HG03103 (cell line): Measurements from ENCODE around the gene SAMD8.

Experiments used
- ATAC-seq: cut with Tn5 transposase; IDR thresholded peaks from one replicate; pipeline ENCODE4 v1.9.1; 2021; ENCODE audit warnings: low read depth; ENCODE audit not compliant: unreplicated experiment

The SAMD8 gene

DNA sequence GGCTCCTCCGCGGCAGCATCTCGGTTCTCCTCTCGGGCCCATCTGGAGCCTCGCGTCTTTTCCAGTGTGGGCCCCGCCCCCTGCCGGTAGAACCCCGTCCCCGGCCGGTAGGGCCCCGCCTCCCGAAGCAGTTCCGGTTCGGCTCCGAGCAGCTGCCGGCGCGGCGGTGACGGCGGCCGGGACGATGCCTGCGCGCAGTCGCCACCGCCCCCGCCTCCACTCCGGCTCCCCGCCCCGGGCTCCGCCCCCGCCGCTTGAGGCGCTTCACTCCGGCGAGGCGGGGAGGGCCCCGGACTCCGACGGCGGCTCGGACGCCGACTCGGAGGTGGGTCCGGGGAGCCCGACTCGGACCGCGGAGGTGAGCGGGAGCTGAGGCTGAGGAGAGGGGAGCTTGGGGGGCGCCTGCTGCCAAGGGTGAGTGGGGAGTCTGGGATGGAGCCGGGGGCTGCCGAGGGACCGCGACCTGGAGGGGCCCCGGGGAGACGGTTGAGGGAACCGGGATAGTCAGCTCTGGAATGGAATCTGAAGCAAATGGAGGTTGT is at the start of gene SAMD8:
Gene SAMD8, plus strand, starts transcription at position 292 of the 542 bp plus-strand sequence. CDS start 38,873 bp downstream, outside the sequence.
- no peak for ATAC-seq

DNA sequence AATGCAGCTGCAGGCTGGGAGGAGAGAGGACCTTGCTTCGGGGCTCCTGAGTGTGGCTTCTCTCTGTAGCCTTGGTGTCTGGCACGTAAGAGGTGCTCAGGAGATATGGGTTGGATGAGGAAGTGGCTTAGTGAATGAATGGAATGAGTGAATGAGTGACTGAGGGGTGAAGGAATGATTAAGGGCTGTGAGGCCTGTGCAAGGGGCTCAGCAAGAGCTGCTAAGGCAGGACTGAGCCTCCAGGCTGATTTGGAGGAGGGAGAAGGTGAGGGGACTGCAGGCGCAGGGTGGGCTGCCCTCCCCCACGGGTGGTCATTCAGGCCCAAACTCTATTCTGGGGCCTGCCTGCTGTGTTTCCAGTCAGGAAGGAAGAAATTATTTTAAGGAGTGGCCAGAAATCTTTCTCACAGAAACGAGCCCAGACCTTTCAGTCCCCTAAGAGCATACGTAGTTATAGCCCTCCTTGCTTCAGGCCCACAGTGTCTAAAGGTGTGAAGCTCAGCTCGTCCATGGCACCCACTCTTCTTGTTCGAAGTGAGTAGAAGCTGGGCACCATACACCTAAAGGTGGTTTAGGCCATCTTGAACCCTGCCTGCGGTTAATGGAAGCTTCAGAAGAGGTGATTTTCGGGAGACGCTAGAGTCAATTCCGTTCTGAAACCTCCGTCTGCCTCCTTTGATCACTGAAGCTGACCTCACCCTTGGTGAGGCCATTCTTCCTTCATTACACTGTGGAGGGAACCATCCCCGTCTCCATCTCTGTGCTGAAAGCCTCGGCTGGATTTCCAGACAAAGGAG is 49.5 kb upstream of the SAMD8 start:
- ATAC-seq = no peak

DNA sequence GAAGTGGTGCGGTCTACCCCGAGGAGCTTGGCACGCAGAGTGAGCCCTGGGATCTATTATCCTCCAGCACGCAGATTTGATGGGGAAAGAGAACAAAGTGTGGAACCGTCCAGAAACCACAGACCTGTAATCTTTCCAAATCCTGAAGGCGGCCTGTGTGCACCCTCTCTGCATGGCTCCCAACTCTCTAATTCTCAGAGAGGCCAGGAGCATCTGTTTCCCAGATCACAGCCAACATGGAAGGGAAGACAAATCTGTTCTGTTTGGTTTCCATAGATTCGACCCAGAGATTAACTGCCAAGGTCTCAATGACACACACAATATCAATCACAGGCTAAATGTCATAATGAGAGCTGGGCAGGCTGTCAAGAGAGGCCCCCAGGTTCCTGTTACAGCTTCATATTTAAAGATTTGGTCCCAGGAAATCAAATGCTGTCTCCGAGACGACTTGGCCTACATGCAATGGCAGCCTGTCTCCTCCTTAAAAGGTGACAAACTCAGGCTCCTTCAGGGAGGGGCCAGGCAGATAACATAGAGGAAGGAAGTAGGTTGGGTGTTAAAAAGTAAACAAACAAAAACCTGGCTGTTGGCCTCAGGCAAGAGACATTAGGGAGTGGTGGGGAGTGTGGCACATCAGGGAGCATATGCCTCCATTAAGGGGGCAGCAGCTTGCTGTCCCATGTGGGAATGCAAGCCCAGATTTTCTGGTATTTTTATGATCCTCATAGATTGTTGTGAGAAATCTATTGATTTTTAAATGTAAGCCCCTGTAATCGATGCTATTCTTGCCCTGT is 48.8 kb upstream of the SAMD8 start:
- ATAC-seq = no peak

DNA sequence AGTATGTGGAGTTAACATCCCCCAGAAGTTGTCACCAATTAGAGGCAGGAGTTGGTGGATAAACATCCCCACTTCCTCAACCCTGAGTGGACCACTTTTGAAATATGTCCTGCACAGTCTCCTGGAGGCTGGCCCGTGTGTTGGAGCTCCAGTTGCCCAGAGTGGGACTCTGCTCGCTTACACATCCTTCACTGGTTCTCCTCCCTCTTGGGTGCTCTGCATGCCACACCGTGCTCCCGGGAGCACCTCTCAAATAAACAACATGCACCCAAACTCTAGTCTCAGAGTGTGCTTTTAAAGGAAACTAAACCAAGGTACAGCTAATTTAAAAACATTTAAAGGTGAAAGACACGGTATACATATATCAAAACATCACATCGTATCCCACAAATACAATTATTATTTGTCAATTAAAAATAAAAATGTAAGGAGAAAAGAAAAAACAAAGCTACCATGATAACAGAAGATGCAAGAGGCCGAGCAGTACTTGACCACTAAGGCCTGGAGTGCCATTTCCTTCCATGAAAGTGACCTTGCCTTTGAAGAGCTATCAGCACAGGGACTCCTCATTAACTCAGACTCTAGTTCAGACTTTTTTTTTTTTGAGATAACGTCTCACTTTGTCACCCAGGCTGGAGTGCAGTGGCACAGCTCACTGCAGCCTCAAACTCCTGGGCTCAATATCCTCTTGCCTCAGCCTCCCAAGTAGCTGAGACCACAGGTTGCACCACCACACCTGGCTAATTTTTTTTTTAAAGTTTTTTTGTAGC is 47.8 kb upstream of the SAMD8 start:
- ATAC-seq = no peak

DNA sequence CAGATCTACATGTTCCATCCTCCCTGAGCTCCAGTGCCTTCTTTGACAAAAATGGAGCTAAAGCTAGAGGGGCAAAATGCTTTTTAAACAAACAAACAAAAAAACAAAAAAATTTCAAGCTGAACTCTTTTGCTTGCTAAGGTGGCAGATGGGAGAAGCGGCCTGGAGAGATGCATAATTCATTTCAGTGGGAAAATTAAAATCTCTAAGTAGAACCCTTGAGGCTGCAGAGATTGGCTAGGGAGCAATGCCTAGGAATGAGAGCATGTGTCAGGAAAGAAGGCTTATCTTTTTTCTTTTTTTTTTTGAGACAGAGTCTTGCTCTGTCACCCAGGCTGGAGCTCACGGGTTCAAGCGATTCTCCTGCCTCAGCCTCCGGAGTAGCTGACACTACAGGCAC is 46.4 kb upstream of the SAMD8 start:
- ATAC-seq = no peak

DNA sequence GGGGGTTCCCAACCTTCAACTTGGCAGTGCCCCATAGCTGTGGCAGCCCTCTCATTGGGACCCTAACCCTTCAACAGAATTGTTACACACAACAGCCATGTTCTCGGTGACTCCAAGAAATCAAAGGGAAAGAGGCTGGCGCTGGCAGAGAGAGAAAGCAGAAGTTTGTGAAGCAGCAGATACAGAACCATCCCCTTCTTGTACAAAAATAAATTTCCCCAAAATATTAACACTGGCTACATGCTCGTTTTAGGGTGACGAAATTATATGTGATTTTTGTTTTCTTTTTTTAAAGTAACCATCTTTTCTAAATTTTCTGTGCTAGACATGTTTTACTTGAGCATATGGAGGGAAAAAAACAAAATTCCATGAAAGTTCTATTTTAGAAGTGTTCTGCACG is 45.2 kb upstream of the SAMD8 start:
- ATAC-seq = no peak

DNA sequence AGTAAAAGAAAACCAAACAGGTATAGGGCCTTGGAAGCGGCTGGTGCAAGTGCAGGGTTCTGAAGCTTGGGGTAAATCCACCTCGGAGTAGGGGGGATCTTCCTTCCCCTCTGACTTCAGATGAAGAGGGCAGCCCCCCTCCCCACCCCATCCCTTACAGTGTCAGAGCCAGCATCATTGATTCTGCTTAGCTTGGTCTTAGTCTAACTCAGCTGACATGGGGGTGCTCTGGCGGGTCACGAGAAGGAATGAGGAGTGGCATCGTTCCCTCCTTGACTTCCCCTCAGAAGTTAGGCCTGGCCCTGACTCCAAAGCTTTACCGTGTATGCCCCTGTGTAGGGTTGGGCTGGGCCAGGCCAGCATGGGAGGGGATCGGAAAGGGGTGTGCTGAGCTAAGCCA is 44.2 kb upstream of the SAMD8 start:
- no peak for ATAC-seq

DNA sequence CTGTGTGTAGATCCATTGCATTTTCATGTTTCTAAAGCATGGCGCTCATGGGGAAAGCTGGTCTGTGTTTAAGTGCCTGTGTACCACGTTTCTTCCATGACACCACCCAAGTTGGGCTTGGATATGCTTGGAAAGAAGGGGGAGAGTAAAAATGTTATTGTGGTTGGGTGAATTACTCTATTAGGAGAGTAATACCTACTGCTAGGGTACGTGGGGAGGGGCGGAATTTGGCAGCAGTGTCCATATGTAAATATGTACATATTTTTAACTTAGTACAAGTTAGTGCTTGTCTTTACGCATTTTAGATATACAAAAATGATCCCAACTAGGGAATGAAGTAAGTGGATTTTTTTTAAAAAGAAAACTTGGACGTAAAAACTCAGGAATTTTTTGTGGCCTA is 42.9 kb upstream of the SAMD8 start:
- no peak for ATAC-seq

DNA sequence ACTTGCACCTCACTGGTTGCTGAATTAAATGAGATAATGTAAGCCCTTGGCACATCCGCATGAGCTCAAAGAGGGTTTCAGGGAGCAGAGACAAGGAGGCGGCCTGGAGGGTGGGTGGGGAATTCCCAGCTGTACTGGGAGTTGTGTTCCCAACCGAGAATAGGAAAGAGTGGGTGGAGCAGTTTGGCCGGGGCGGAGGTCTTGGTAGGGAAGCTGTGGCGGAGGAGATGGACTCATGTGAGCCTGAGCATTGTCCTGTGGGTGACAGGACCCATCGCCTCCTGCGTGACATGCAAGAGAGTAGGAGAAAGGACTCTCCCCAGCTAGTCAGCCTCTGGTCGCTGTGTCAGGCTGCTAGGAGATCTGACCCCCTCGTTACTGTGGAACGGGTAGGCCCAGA is 41.0 kb upstream of the SAMD8 start:
- no peak for ATAC-seq

DNA sequence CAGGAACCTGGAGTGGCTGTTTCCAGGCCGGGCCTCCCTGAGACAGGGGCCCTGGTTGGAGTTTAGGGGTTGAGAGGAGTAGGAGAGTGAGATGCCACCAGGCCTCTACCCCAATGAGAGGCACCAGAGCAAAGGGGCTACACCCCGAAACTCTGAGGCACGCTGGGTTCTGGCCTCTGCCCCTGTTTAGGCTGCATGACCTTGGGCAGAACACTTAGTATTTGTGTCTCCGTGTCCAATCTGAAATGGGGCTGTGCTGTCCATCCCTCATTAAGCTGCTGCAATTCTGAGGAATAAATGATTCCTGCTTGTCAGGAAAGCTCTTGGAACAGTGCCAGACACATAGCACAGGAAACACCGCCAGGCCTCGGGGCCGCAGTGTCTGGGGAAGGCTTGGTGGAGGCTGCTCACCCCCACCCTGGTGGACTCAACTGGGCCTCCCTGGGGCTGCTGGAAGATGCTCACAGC is 40.5 kb upstream of the SAMD8 start:
- ATAC-seq = no peak

DNA sequence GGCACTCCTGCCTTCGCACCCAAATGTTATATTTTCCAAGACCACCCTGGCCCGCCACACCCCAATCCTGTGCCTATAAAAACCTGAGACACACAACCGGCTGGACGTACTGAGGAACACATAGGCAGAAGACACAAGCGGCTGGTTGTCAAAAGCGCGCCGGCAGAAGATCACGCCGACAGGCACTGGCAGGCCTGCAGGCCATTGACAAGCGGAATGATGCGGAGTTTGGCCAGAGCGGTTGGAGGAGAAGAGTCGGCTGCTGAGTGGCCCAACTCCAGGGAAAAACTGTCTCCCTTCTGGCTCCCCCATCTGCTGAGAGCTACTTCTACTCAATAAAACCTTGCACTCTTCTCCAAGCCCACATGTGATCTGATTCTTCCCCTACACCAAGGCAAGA is 39.7 kb upstream of the SAMD8 start:
- ATAC-seq = no peak

DNA sequence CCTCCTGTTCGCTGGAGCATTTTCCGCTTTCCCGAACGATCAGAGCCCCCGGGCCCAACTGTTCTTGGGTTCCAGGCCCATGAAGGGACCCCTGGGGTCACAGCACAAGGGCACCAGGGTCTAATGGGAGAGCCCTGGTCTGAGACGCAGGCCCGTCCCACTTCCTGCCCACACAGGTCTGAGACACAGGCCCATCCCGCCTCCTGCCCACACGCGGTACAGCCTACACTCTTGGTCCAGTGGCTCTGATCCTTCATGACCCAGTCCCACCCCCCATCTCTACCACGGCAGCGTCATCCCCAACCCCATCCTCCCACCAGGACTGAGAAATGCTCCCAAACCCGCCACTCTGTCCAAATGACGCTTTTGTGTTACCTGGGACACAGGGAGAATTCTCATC is 38.7 kb upstream of the SAMD8 start:
- no peak for ATAC-seq

DNA sequence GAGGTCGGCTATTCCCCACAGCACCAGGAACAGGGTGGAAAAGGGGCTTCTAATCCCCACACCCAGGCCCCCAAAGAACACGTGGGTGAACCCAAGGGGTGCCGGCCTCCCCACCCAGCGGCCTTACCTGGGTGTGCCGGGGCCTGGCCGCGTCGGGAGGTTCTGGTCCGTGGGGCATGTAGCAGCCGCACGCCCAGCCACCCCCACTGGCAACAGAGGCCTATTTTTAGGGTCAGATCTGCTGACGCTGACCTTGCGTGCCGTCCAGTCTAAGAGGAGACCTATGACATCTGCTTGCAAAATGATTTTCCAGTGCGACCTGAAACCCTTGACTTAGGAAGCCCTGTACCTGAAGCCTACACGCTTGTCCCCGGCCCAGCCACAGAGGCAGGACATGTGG is 38.0 kb upstream of the SAMD8 start:
- no peak for ATAC-seq

DNA sequence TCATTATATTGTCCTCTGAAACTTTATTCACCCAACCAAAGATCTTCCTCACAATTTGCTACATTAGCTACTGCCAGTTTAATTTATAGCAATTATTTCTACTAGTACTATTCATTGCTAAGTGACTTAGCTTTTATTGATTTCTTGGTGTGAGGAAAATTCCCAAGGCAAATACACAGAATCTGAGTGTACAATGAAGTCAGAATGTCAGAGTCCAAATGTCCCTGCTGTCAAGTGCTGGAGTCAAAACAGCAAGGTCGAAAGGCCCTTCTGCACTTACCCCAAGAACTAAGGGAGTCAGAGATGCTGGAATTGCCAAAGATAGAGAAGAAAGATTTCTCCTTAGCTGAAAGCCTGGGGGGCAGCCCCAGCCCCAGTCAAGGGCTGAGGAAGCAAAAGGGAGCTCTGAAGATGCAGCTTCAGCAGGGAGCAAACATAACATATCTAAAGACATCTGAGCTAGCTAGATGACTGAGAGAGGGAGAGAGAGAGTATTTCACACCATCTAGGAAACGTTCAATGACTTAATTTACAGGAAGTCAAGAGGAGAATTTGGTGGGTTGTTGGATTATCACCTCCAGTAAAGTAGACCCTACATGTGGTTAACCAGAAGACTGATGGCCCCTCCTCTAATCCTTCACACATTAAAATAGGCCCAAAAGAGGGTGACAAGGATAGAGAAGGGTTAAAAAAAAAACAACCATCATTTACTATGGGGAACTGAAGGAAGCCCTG is 36.6 kb upstream of the SAMD8 start:
- no peak for ATAC-seq

DNA sequence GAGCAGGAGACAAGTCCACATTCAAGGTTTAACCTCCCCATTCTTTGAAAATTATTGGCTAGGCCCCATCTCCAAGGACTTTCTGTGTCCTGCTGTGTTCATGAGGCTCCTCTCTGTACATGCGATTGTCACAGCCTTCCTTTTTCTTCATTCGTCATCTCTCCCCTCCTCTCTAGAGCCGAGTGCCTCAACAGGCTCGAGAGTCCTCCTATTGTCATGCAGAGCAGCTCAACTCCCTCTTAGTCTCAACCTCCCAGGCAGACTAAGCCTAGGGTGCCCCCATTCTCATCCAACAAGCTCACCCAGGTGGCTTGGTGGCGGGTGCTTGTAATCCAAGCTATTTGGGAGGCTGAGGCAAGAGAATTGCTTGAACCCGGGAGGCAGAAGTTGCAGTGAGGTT is 35.1 kb upstream of the SAMD8 start:
- ATAC-seq = no peak

DNA sequence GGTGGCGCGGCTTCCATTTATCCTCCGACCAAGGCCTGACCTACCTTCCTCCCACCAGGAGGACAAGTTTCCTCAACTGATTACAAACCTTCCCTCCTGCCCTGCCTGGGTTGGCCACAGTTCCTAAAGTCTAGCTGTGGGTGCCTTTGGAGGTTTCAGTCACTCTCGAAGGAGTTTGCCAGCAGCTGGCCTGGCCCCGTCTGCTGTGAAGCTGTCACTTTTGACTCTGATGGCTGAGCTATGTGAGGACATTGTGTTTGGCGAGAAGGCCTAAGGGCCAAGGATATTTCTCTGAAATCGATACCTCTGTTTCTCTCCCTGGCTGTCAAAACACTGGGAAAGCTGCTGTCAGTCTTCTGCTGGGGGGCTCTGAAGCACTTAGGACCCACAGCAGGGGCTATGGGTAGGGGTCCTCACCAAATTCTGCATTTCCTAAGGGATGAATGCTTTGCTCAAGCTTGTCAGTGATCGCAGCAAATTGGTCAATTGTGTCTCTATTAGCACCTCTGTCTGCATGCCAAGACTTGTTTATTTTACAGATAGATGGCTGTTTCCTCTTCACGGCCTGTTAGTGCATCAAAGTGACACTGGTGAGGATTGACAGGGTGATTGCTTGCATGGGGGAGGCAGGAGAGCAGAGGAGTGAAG is 31.9 kb upstream of the SAMD8 start:
- ATAC-seq = no peak

DNA sequence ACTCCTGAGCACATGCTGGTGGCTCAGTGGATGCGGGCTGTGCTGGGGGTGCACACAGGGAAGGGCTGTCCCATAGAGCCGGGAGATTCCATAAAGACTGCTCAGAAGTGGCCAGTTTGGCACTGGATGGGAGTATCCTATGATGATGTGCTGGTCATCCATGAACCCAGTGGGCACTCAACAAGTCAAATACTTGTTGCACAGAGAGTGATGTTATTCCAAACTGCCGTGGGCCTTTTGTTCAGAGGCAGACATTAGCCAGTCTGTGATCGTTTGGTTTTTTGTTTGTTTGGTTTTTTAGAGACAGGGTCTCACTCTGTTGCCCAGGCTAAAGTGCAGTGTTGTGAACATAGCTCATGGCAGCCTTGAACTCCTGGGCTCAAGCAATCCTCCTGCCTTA is 30.9 kb upstream of the SAMD8 start:
- ATAC-seq = no peak

DNA sequence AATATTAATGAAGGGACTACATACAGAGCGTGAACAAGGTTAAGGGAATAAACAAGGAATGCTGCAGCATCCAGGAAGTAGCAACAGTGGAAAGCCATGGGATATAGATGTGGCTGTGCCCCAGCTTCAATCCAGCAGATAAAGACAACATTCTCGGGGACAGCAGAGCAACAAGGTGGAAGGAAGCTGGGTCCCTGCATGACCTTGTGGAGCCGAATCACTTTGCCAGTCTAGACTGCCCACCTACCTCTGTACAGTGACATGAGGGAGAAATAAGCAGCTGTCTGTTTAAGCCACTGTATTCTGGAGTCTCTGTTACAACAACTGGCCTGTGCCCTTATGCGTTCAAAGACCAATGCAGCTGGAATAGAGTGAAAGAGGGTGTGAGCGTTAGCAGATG is 30.1 kb upstream of the SAMD8 start:
- no peak for ATAC-seq

DNA sequence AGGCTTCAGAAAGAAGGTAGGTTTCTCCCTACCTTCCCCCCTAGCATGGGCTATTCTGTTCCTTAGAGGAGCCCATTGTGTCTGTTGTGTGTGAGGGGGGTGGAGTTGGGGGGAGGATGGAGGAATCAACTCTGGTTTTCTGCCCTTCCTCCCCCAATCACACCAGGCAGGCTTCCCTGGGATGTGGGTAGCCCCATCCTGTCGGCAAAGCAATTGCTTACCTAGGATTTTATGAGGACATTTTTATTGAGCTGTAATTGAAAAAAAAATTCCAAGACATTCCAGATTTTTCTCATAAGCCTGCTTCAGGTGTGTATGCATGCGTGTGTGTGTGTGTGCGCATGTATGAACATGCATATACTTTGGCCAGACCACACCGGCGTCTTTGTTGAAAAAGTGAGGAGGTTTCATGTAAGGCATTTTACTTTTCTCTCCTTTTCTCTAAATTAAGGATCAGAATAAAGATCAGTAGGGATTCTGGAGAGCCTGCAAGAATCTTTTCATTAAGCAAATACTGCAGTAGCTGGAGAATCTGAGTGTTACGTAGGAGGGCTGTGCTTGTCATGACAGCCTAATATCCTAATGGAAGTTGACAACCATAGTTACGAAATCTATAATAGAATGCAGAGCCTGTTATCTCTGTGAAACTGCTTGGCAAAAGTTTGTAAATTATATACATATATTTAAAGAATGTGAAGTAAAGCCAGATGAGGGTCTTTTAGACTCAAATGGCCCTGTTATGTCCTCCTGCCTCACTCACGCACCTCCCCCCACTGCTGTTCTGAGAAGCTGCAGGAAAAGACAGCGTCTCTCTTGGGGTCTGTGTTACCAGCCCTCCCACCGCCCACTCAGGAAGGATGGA is 27.3 kb upstream of the SAMD8 start:
- ATAC-seq = no peak
